GM19438 (cell line): ENCODE results near the gene MAGEB16.

Source experiments
- ATAC-seq: cut with Tn5 transposase; IDR thresholded peaks from one replicate; pipeline ENCODE4 v1.9.1; 2021; ENCODE audit warnings: low read depth; ENCODE audit not compliant: unreplicated experiment

The MAGEB16 gene

DNA sequence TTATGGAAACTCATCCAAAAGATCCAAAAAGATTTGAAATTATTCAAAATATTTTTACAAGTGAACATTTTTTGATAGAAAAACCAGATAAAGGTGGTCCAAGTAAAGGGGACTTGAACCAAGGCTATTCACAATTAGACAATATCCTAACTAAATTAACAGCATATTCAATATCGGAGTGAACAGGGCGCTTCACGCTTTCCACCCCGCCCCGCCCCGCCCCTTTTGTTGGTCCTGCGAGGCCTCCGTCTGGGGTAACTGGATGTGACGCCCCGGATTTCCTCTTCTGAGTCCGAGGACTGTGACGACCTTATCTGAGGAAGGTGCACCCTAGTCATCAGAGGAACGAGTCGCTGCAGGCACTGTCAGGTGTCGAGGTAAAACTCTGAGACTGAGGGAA lies at the start of gene MAGEB16:
Gene MAGEB16, plus strand, starts transcription at position 301 of the 400 bp plus-strand sequence. CDS start 3,855 bp downstream, outside the sequence.
- ATAC-seq, result no peak

DNA sequence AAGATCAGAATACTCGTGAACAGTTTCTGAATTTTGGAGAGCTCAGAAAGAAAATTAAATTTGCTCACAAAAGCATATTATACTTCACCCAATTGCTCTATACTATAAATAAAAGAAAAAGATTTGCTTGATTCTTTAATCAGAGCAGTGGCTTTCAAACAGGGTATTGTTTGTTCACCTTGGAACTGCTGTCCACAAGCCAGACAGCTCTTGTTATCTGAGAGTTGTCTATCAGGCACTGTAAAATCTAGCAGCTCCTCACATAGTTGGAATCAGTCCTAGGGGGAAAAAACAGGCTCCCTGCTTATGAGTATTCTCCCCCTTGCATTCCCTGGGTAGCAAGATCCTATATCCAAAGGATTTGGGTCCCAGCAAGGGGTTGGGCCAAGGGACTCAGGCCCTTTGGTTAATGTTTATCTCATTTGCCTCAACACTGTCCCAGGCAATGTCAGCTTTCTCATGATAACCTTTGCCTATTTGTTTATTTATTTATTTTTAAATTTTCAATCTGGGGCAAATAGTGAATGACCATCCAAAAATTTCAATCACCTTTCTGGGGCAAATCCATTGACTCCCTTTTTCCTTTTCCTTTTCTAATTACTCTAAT lies 24.1 kb upstream of the MAGEB16 start:
- no peak for ATAC-seq

- no peak for ATAC-seq
These were observed 13.1 kb upstream of the MAGEB16 start for GRCh38 chrX:35785075-35785474.

DNA sequence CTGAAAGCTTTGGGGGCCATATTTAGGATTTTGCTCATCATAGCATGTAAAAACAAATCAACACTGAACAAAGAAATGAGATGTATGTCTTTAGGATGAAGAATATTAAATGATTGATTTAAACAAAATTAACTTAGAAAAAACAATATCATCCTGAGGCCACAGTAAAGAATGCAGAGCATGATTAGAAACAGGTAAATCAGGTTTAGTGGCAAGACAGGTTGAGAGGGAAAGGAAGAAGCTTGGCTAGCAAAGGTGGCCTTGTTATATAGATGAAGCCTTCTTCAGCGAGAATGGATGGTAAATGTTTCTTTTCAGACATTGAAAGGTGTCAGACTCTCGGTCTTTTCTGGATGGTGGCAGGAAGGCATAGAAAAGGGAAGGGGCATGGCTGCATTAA lies 11.9 kb upstream of the MAGEB16 start:
- ATAC-seq, result no peak

DNA sequence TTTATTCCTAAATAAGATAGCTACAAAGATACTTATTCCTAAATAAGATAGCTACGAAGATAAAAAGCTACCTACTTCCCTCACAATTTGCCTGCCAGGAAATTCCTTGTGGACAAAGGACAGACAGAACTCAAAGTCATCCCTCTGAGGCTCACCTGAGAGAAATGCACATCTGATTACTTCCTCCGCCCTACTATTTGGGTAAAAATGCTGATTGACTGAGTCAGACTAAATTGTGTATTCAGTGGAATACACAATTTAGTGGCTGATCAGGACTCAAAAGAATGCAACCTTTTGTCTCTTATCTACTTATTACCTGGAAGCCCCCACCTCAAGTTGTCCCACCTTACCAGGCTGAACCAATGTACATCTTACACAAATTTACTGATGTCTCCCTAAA lies 10.3 kb upstream of the MAGEB16 start:
- no peak for ATAC-seq

GRCh38 chrX:35800474-35800873 lies 2.3 kb downstream of the MAGEB16 start:
- ATAC-seq, result no peak

GRCh38 chrX:35809781-35810180 lies 11.6 kb downstream of the MAGEB16 start:
- ATAC-seq, result no peak

DNA sequence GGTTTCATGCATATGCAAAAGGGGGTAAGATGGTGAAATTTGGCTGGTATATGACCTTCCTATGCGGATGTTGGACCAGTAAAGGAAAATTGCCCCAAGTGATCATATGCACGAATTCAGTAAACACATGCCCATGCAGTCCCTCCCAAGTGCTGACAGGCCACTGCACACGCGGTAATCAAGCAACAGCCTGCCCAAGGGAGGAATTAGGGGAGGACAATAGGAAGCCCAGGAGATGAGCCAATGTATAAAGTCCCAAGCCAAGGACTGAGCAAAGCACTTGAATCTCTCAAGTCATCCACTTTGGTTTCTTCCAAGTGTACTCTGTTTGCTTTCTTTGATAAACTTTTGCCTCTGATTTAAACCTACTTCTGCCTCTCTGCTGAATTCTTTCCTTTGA lies 21.1 kb downstream of the MAGEB16 start:
- ATAC-seq, result no peak

GRCh38 chrX:35826503-35826902 lies 28.4 kb downstream of the MAGEB16 start:
- no peak for ATAC-seq

DNA sequence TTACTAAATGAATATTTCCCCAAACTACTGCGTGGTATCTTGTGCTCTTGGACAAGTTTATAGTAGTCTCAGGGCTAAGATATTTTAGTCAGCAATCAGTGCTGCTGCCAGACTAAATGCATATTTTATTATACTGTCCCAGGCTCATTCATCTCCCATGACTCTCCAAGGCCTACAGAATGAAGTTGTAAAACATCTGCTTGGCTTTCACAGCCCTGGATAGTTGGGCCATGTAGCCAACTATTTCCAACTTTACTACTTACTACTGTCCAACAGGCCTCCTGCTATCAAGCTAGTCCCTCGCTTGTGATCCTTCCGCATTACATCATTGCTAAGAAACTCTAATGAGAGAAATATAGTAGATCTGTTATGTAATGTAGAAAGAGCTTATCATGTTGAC lies 31.4 kb downstream of the MAGEB16 start:
- no peak for ATAC-seq

- no peak for ATAC-seq
These were observed 43.7 kb downstream of the MAGEB16 start for GRCh38 chrX:35841872-35842271.

GRCh38 chrX:35842674-35843073 lies 44.5 kb downstream of the MAGEB16 start:
- no peak for ATAC-seq

- ATAC-seq, result no peak
These were observed 49.6 kb downstream of the MAGEB16 start for GRCh38 chrX:35847736-35848135.
